Activated CD4-positive, alpha-beta T cell treated with anti-CD3 and anti-CD28 coated beads, Interleukin-2, amount 50 U/mL, for 48 hours (primary cell): ENCODE results near the gene C1orf159.

ENCODE experiments used
- DNase-seq, 2 experiments: peaks; one replicate each; pipeline ENCODE4 v3.0.0-alpha.2; 2020

C1orf159 gene

DNA sequence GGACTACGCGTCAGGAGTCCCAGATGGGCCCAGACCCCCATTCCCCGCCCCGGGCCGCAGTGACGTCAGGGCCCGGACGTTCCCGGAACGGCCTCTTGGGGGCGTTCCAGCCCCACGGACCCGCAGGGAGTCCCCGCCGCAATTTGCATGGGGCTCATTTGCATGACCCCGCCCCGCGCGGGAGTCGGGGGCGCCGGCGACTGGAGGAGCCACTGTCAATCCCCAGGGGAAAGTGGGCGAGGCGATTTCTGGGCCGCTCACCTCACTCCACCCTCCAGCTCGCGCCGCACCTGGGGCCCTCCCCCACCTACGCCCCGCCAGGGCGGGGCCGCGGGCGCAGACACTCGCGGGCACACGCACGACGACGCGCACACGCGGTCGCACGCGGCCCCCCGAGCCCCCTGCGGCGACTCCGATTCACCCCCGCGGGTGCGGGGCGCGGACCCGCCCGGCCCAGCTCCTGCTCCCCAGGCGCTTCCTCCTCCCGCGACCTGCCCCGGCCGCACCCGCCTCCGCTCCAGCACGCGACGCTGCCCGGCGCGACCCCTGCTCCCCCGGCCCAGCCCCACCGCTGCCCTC is 82.8 kb downstream of the C1orf159 start:
- DNase-seq = peak; percentile 93 to 95

DNA sequence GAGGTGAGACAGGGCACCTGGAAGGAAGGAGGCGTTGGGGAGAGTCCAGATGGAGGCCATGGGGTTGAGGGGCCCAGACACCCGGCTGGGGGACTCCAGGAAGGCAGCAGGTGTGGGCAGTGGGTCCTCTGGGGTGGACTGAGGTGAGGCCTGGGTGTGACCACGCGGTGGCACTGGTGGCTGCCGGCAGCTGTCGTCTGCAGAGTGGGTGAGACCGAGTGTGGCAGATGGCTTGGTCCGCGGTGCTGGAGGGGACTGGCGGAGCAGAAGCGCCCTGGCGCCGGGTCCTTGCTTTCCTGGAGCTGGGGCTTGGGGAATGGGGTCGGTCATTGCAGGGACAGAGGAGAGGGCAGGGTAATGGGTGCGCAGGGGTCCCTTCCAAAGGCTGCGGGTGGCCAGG is 83.5 kb downstream of the C1orf159 start:
- no peak for DNase-seq
